ENCODE measurements around the gene RIN3. TPM values are rescaled to one million over a fixed set of nuclear protein-coding genes. Genes with fewer than 3 reads are reported as not detected.

RIN3 gene, protein sequence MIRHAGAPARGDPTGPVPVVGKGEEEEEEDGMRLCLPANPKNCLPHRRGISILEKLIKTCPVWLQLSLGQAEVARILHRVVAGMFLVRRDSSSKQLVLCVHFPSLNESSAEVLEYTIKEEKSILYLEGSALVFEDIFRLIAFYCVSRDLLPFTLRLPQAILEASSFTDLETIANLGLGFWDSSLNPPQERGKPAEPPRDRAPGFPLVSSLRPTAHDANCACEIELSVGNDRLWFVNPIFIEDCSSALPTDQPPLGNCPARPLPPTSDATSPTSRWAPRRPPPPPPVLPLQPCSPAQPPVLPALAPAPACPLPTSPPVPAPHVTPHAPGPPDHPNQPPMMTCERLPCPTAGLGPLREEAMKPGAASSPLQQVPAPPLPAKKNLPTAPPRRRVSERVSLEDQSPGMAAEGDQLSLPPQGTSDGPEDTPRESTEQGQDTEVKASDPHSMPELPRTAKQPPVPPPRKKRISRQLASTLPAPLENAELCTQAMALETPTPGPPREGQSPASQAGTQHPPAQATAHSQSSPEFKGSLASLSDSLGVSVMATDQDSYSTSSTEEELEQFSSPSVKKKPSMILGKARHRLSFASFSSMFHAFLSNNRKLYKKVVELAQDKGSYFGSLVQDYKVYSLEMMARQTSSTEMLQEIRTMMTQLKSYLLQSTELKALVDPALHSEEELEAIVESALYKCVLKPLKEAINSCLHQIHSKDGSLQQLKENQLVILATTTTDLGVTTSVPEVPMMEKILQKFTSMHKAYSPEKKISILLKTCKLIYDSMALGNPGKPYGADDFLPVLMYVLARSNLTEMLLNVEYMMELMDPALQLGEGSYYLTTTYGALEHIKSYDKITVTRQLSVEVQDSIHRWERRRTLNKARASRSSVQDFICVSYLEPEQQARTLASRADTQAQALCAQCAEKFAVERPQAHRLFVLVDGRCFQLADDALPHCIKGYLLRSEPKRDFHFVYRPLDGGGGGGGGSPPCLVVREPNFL
- total RNA-seq, result 100 to 1,000 TPM in 1 of 2 experiments, 10 to 100 TPM in 1; 76.1 to 122 TPM

- peaks cover 9% of the 10 kb centered on the region for H3K36me3 Mint-ChIP-seq
- H3K4me1 Mint-ChIP-seq, result peaks cover 43% of the 10 kb centered on the region
- peak within 1 kb of the TSS; percentile 79 for H3K4me3 Mint-ChIP-seq
- DNase-seq (peak; percentile 73), ATAC-seq (peak; percentile 74)
- CTCF ChIA-PET, result interaction anchor here (0.9 to 1.1 kb wide), 2 partner anchors 31 to 74 kb away, joined by 3 read pairs; no protein-coding TSS in a partner anchor
- peak within 1 kb of the TSS; percentile 84 for H3K27ac Mint-ChIP-seq
- peaks cover 3% of the 10 kb centered on the region for H3K27me3 Mint-ChIP-seq
- no peaks in the 10 kb centered on the region for H3K9me3 Mint-ChIP-seq (ENCODE audit: low read depth)
Observed at GRCh38 chr14:92513204-92513965, at the start of gene RIN3. Gene RIN3 (plus strand): TSS chr14:92513781. CDS start chr14:92513933, 152 bp downstream.

GRCh38 chr14:92464156-92464555 is 49.4 kb upstream of the RIN3 start:
- peaks cover 2% of the 10 kb centered on the region for H3K9me3 Mint-ChIP-seq (ENCODE audit: low read depth)
- peaks cover 25% of the 10 kb centered on the region for H3K4me1 Mint-ChIP-seq
- DNase-seq, result peak; percentile 31
- ATAC-seq, result no peak
- CTCF ChIA-PET, result no interaction called here
- no peak overlapping the region for H3K4me3 Mint-ChIP-seq
- H3K27ac Mint-ChIP-seq, result no peak overlapping the region
- no peaks in the 10 kb centered on the region for H3K27me3 Mint-ChIP-seq
- H3K36me3 Mint-ChIP-seq, result peaks cover 5% of the 10 kb centered on the region

DNA sequence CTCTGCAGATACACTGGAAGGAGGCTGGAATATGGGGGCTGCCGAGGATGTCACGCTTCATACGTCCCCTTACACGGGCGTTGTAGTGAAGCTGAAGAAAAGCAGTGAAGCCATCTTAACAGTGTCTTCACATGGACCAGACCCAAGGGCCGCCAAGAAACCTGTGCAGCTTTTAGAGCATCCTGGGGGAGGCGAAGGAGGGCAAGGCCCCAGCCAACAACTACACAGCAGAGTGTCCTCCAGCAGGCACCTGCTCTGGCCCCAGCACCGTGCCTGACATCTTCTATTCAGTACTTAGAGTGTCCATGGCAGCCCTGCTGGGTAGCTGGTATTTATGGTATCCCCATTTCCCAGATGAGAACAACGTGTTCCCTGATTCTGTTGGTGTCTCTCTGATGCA is 48.9 kb upstream of the RIN3 start:
- peaks cover 5% of the 10 kb centered on the region for H3K36me3 Mint-ChIP-seq

GRCh38 chr14:92465353-92466055 is 48.1 kb upstream of the RIN3 start:
- H3K4me1 Mint-ChIP-seq, result peaks cover 20% of the 10 kb centered on the region
- H3K9me3 Mint-ChIP-seq (ENCODE audit: low read depth), result peaks cover 2% of the 10 kb centered on the region
- peaks cover 6% of the 10 kb centered on the region for H3K36me3 Mint-ChIP-seq
- CTCF ChIA-PET, result no interaction called here
- no peaks in the 10 kb centered on the region for H3K27me3 Mint-ChIP-seq
- H3K4me3 Mint-ChIP-seq, result no peak overlapping the region
- no peak for ATAC-seq
- DNase-seq, result peak; percentile 32
- no peak overlapping the region for H3K27ac Mint-ChIP-seq

More for the DNA sequence above, 48.9 kb upstream of the RIN3 start:
- H3K4me1 Mint-ChIP-seq, result peaks cover 25% of the 10 kb centered on the region
- CTCF ChIA-PET, result no interaction called here
- no peak overlapping the region for H3K4me3 Mint-ChIP-seq
- peaks cover 2% of the 10 kb centered on the region for H3K9me3 Mint-ChIP-seq (ENCODE audit: low read depth)
- no peak overlapping the region for H3K27ac Mint-ChIP-seq
- no peak for ATAC-seq
- peak; percentile 16 for DNase-seq
- no peaks in the 10 kb centered on the region for H3K27me3 Mint-ChIP-seq

GRCh38 chr14:92466059-92466458 is 47.5 kb upstream of the RIN3 start:
- ATAC-seq (no peak), DNase-seq (peak; percentile 23)
- H3K4me1 Mint-ChIP-seq, result peaks cover 17% of the 10 kb centered on the region
- H3K27ac Mint-ChIP-seq, result no peak overlapping the region
- H3K4me3 Mint-ChIP-seq, result no peak overlapping the region
- CTCF ChIA-PET, result no interaction called here
- no peaks in the 10 kb centered on the region for H3K27me3 Mint-ChIP-seq
- peaks cover 2% of the 10 kb centered on the region for H3K9me3 Mint-ChIP-seq (ENCODE audit: low read depth)
- H3K36me3 Mint-ChIP-seq, result peaks cover 6% of the 10 kb centered on the region

GRCh38 chr14:92469515-92469914 is 44.1 kb upstream of the RIN3 start:
- Mint-ChIP-seq H3K9me3 (ENCODE audit: low read depth) (peaks cover 2% of the 10 kb centered on the region), H3K27ac (no peak overlapping the region), H3K36me3 (peaks cover 6% of the 10 kb centered on the region), H3K27me3 (no peaks in the 10 kb centered on the region), H3K4me3 (no peak overlapping the region), H3K4me1 (no peaks in the 10 kb centered on the region)
- no peak for ATAC-seq
- CTCF ChIA-PET, result no interaction called here
- no peak for DNase-seq

DNA sequence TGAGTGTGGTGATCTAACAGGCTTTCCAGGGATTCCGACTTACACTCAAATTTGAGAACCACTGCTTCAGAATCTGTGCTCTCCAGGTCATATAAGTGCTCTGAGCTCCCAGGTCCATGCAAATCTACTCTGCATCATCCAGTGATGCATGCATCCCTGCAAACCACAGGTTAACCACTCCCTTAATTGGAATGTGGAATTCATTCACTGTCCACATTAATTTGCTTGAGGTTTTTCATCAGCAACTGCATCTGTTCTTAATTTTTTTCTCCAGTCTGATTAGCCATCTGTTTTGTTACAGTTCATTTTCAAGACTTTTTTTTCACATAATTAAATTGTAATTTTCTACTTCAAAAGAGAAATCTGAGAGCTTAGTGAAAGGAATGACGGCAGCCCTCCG is 43.4 kb upstream of the RIN3 start:
- H3K9me3 Mint-ChIP-seq (ENCODE audit: low read depth), result peaks cover 2% of the 10 kb centered on the region
- no peaks in the 10 kb centered on the region for H3K4me1 Mint-ChIP-seq
- no peaks in the 10 kb centered on the region for H3K27me3 Mint-ChIP-seq
- no peak overlapping the region for H3K4me3 Mint-ChIP-seq
- ATAC-seq (no peak), DNase-seq (peak; percentile 8)
- no peak overlapping the region for H3K27ac Mint-ChIP-seq
- H3K36me3 Mint-ChIP-seq, result peaks cover 6% of the 10 kb centered on the region
- CTCF ChIA-PET, result no interaction called here

DNA sequence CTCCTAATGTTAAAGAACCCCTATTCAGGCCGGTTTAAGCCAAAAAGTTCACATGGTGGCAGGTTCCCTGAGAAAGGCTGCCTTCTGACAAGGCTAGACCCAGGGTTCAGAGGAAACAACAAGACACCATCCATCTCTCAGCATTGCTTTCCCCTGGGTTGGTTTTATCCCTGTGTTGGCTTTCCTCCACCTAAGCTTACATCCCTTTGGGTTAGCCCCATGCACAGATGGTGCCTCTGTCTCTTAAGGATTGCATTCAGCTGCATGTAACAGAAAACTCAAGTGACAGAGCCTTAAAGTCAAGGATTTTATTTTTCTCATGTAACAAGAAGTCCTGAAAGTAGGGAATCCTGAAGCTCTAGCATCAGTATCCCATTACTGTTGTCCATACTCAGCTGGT is 42.8 kb upstream of the RIN3 start:
- H3K4me3 Mint-ChIP-seq, result no peak overlapping the region
- ATAC-seq (no peak), DNase-seq (peak; percentile 28)
- no peak overlapping the region for H3K27ac Mint-ChIP-seq
- CTCF ChIA-PET, result no interaction called here
- H3K4me1 Mint-ChIP-seq, result no peaks in the 10 kb centered on the region
- H3K36me3 Mint-ChIP-seq, result peaks cover 6% of the 10 kb centered on the region
- peaks cover 2% of the 10 kb centered on the region for H3K9me3 Mint-ChIP-seq (ENCODE audit: low read depth)
- H3K27me3 Mint-ChIP-seq, result no peaks in the 10 kb centered on the region

DNA sequence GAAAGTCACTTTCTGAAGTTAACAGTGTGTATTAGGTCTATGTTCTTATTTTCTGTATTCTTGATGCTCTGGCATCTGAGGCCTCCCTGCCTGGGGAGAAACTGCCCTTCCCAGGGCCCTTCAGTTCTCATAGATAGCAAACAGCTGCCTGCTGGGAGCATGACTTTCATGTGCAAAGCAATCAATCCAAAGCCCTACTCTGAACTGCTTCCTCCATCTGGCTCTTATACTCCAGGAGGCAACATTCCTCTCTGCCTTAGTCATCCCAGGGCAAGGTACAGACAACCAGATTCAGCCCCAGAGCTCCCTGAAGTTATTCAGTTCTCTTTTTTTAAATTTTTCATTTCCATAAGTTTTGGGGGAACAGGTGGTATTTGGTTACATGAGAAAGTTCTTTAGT is 41.7 kb upstream of the RIN3 start:
- peaks cover 2% of the 10 kb centered on the region for H3K9me3 Mint-ChIP-seq (ENCODE audit: low read depth)
- peaks cover 5% of the 10 kb centered on the region for H3K36me3 Mint-ChIP-seq
- no peaks in the 10 kb centered on the region for H3K4me1 Mint-ChIP-seq
- H3K27me3 Mint-ChIP-seq, result no peaks in the 10 kb centered on the region
- no peak overlapping the region for H3K4me3 Mint-ChIP-seq
- ATAC-seq, result no peak
- no peak overlapping the region for H3K27ac Mint-ChIP-seq
- CTCF ChIA-PET, result no interaction called here
- DNase-seq, result peak; percentile 34

GRCh38 chr14:92472860-92473259 is 40.7 kb upstream of the RIN3 start:
- CTCF ChIA-PET, result no interaction called here
- H3K27me3 Mint-ChIP-seq, result no peaks in the 10 kb centered on the region

GRCh38 chr14:92473261-92473968 is 40.2 kb upstream of the RIN3 start:
- H3K27me3 Mint-ChIP-seq, result peaks cover under 1% of the 10 kb centered on the region
- no peak overlapping the region for H3K27ac Mint-ChIP-seq
- CTCF ChIA-PET, result no interaction called here
- ATAC-seq, result no peak
- H3K9me3 Mint-ChIP-seq (ENCODE audit: low read depth), result no peaks in the 10 kb centered on the region
- no peak overlapping the region for H3K4me3 Mint-ChIP-seq
- peak; percentile 36 for DNase-seq
- H3K4me1 Mint-ChIP-seq, result no peaks in the 10 kb centered on the region
- peaks cover 1% of the 10 kb centered on the region for H3K36me3 Mint-ChIP-seq

More at GRCh38 chr14:92472860-92473259, 40.7 kb upstream of the RIN3 start:
- Mint-ChIP-seq H3K4me1 (no peaks in the 10 kb centered on the region), H3K27ac (no peak overlapping the region), H3K9me3 (ENCODE audit: low read depth) (no peaks in the 10 kb centered on the region), H3K4me3 (no peak overlapping the region), H3K36me3 (peaks cover 1% of the 10 kb centered on the region)
- DNase-seq, result peak; percentile 32
- no peak for ATAC-seq

DNA sequence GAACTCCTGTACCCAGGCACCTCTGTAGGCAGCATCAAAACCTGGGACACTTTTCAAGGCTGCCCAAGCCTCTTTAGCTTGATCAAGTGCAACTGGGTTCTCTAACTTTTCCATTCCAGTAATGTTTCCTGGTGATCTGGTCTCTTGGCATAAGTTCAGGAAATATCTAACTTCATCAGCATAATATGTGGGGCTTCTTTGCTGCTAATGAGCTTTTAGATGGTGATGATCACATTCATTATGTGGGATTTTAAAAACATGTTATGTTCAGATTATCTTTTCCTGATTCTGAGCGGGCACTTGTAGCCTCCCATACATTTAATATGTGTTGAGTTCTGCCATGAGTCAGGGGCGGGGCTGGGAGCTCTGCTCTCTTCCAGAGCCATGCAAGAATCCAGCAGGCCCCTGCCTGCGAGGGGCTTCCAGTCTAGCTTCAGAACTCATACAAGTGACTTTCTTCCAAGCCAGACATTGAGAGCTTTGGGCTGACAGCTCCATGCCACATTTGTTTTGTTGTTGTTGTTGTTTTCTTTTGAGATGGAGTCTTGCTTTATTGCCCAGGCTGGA is 39.5 kb upstream of the RIN3 start:
- ATAC-seq (no peak), DNase-seq (peak; percentile 12)
- Mint-ChIP-seq H3K4me3 (no peak overlapping the region), H3K36me3 (peaks cover 1% of the 10 kb centered on the region), H3K27ac (no peak overlapping the region), H3K27me3 (peaks cover 7% of the 10 kb centered on the region), H3K4me1 (no peaks in the 10 kb centered on the region), H3K9me3 (ENCODE audit: low read depth) (no peaks in the 10 kb centered on the region)
- CTCF ChIA-PET, result no interaction called here
